HFF-Myc (cell line): Measurements from ENCODE around the gene SLC22A31.

Source experiments
- DNase-seq: peaks from one replicate; pipeline ENCODE4 v3.0.0-alpha.2; 2011; ENCODE audit warnings: low read depth; ENCODE audit errors: extremely low read depth
- H3K4me3 ChIP-seq: replicated peaks from 2 replicates; pipeline ENCODE4 v1.5.1; 2011; ENCODE audit warnings: low read depth, mild to moderate bottlenecking, control low read depth, low read length
- CTCF ChIP-seq: IDR thresholded peaks from 2 replicates; pipeline ENCODE4 v1.5.1; 2012; ENCODE audit warnings: mild to moderate bottlenecking, low read depth, low read length, control low read depth; ENCODE audit errors: missing control alignments

SLC22A31 gene

GRCh38 chr16:89160977-89161701 is 39.2 kb downstream of the SLC22A31 start:
- no peak overlapping the region for H3K4me3 ChIP-seq
- TF ChIP-seq CTCF = no peak
- no peak for DNase-seq

- no peak overlapping the region for H3K4me3 ChIP-seq
- no peak for DNase-seq
- no peak for TF ChIP-seq CTCF
Observed at GRCh38 chr16:89159850-89160354, 40.4 kb downstream of the SLC22A31 start.

DNA sequence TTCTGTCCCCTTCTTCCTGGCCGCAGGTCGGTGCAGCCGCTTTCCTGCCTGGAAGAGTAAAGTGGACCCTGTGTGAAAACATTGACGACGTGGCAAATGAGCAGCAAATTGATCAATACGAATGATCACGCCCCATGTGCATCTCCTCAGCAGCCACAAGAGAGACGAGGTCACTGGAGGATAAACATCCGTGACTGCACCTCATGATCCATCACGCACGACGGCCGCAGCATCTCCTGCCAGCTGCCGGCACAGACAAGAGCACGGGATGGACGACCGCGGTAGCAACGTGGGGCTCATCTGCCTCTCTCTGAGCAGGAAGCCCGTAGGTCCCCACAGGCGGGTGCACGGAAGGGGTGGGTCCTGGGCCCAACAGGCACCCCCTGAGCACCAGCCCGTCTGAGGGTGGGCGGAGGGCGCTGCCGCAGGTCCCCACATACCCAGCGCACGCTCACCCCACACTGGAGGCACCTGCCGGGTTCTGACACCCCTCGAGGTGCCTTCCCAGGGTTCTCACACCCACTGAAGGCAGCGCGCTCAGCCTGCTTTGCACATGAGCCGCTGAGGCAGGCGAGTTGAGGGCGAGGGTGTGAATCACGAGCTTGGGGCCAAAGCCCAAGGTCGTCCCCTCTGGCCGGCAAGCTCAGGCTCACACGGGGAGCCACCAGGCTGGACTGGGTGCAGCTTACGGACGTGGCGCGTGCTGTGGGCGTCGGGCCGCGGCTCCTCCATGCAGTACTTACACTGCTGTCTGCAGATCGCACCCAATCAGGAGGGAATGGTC is 41.1 kb downstream of the SLC22A31 start:
- TF ChIP-seq CTCF = no peak
- H3K4me3 ChIP-seq = no peak overlapping the region
- no peak for DNase-seq

DNA sequence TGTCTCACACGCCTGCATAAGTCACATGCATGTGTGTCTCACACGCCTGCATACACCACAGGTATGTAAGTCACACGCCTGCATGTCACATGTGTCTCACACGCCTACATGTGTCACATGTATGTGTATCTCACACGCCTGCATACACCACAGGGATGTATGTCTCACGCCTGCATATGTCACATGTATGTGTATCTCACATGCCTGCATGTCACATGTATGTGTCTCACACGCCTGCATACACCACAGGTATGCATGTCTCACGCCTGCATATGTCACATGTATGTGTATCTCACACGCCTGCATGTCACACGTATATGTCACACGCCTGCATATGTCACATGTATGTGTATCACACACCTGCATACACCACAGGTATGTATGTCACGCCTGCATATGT is 42.6 kb downstream of the SLC22A31 start:
- H3K4me3 ChIP-seq = no peak overlapping the region
- no peak for TF ChIP-seq CTCF
- DNase-seq = no peak

GRCh38 chr16:89156740-89157645 is 43.3 kb downstream of the SLC22A31 start:
- H3K4me3 ChIP-seq = no peak overlapping the region
- no peak for DNase-seq
- no peak for TF ChIP-seq CTCF
